HEK293T (cell line): ENCODE measurements around the gene ZIC1.

Experiments used
- BHLHE40 ChIP-seq: fragments of 450-650 bp; IDR thresholded peaks from 2 replicates; pipeline ENCODE4 v1.6.1; 2016; ENCODE audit warnings: mild to moderate bottlenecking, moderate library complexity, borderline replicate concordance
- FOXA1 ChIP-seq: fragments of 450-650 bp; IDR thresholded peaks from 2 replicates; pipeline ENCODE4 v1.6.1; 2016; ENCODE audit warnings: mild to moderate bottlenecking
- FOXK2 ChIP-seq: fragments of 450-650 bp; IDR thresholded peaks from 2 replicates; pipeline ENCODE4 v1.6.1; 2016; ENCODE audit warnings: mild to moderate bottlenecking
- FOXM1 ChIP-seq: fragments of 450-650 bp; IDR thresholded peaks from 2 replicates; pipeline ENCODE4 v1.6.1; 2017; ENCODE audit warnings: mild to moderate bottlenecking, borderline replicate concordance
- HDGF ChIP-seq: fragments of 450-650 bp; IDR thresholded peaks from 2 replicates; pipeline ENCODE4 v1.6.1; 2017; ENCODE audit warnings: antibody characterized with exemption, borderline replicate concordance
- TARDBP ChIP-seq: fragments of 450-650 bp; IDR thresholded peaks from 2 replicates; pipeline ENCODE4 v1.6.1; 2016
- ZNF384 ChIP-seq: fragments of 450-650 bp; IDR thresholded peaks from 2 replicates; pipeline ENCODE4 v1.6.1; 2016

- TF ChIP-seq FOXK2 (no peak), HDGF (no peak), FOXM1 (no peak), BHLHE40 (no peak), FOXA1 (no peak), TARDBP (no peak), ZNF384 (no peak)
Observed at GRCh38 chr3:147371140-147371539, 38.0 kb upstream of the ZIC1 start.
